ENCODE measurements around the gene OTOGL. TPM values are rescaled to one million over a fixed set of nuclear protein-coding genes. Genes with fewer than 3 reads are reported as not detected.

OTOGL gene, protein sequence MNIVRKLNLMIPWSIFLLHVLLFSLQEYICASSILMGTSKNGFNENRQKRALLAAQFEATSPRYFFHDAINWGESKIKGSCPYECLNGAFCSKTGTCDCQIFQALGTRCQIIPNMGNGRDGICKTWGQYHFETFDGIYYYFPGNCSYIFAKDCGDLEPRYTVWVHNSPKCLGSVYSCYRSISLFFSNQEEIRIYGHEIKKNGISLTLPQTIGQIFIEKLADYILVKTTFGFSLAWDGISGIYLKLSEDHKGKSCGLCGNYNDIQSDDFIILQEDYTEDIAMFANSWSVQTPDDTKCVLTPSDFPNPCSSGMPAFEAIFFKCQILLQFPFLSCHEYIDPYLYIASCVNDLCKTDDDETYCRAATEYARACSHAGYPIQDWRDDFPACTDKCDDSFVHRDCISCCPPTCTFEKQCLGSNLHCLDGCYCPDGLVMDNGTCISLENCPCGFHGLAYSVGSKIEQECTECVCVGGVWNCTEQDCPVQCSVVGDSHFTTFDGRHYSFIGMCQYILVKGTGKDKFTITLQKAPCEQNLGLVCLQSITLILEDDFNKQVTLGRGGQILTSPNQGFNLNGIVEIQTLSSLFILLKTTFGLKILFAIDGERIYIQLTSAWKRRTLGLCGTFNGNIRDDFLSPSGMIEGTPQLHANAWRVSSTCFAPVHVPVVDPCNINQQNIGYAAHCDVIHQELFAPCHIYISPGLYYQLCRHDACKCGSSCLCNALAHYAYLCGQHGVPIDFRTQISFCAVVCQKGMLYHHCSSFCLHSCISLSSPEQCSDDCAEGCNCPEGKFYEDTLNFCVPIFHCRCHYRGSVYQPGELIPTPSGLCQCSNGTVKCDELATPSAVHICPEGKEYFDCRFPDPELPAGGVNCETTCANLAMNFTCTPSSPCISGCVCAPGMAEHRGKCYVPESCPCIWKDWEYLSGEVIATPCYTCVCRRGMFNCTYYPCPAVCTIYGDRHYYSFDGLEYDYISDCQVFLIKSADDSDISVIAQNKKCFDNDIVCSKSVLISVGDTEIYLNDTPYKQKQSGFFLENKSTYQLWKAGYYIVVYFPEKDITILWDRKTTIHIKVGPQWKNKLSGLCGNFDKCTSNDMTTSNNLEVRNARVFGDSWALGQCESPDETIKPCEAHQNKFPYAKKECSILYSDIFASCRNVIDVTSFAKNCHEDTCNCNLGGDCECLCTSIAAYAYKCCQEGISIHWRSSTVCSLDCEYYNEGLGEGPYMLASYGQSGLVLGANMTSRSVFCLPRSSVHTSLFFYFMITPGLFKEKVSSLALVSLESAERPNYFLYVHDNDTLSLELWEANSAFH (N-terminal part only)
- 0.45 to 0.60 TPM (median 0.51 TPM) in 3 replicates for total RNA-seq

GRCh38 chr12:80099259-80099658 is at the start of gene OTOGL:
TSS of gene OTOGL (plus strand) at chr12:80099537. CDS start at chr12:80209432, 109,895 bp downstream.
- H3K36me3 Mint-ChIP-seq = no peaks in the 10 kb centered on the region
- TF ChIP-seq CTCF (IDR thresholded peaks at IDR 0.05; ENCODE audit: unreplicated experiment) = no peak
- no peak for DNase-seq (ENCODE audit: low spot score in 2 of 2, unreplicated experiment in 2 of 2)
- H3K27ac Mint-ChIP-seq = peak within 1 kb of the TSS; percentile 66
- peaks cover 37% of the 10 kb centered on the region for H3K4me1 Mint-ChIP-seq
- H3K27me3 Mint-ChIP-seq (ENCODE audit: low read depth) = no peaks in the 10 kb centered on the region
- no peak within 1 kb of the TSS for H3K4me3 Mint-ChIP-seq
- peaks cover 4% of the 10 kb centered on the region for H3K9me3 Mint-ChIP-seq

DNA sequence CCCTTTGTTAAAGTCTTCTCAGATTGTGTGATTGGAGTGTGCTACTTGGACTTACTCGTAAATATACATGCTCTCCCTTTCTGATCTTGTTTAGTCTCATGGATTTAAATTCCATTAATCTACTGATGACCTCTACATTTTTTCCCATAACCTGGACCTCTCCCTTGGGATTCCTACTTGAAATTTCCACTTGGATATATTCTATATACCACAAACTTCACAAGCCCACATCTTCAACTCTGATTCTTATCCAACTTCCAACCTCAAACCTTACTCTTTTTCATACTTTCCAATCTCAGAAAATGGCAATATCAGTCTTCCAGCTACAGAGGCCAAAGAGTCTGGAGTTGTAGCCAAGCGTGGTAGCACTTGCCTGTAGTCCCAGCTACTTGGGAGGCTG is 49.1 kb upstream of the OTOGL start:
- no peak overlapping the region for H3K27ac Mint-ChIP-seq

GRCh38 chr12:80053051-80053790 is 46.1 kb upstream of the OTOGL start:
- TF ChIP-seq CTCF (IDR thresholded peaks at IDR 0.05; ENCODE audit: unreplicated experiment) = no peak
- Mint-ChIP-seq H3K4me1 (peaks cover 8% of the 10 kb centered on the region), H3K36me3 (no peaks in the 10 kb centered on the region), H3K9me3 (peaks cover 4% of the 10 kb centered on the region), H3K27ac (no peak overlapping the region), H3K4me3 (no peak overlapping the region), H3K27me3 (ENCODE audit: low read depth) (no peaks in the 10 kb centered on the region)
- DNase-seq (ENCODE audit: low spot score in 2 of 2, unreplicated experiment in 2 of 2) = no peak

More for the DNA sequence above, 49.1 kb upstream of the OTOGL start:
- Mint-ChIP-seq H3K9me3 (peaks cover 4% of the 10 kb centered on the region), H3K36me3 (no peaks in the 10 kb centered on the region), H3K4me1 (peaks cover 8% of the 10 kb centered on the region), H3K27me3 (ENCODE audit: low read depth) (no peaks in the 10 kb centered on the region), H3K4me3 (no peak overlapping the region)
- no peak for DNase-seq (ENCODE audit: low spot score in 2 of 2, unreplicated experiment in 2 of 2)
- TF ChIP-seq CTCF (IDR thresholded peaks at IDR 0.05; ENCODE audit: unreplicated experiment) = no peak

- H3K4me3 Mint-ChIP-seq = no peak overlapping the region
- no peak overlapping the region for H3K27ac Mint-ChIP-seq
- DNase-seq (ENCODE audit: low spot score in 2 of 2, unreplicated experiment in 2 of 2) = no peak
- no peak for TF ChIP-seq CTCF (IDR thresholded peaks at IDR 0.05; ENCODE audit: unreplicated experiment)
- H3K36me3 Mint-ChIP-seq = no peaks in the 10 kb centered on the region
- peaks cover 3% of the 10 kb centered on the region for H3K27me3 Mint-ChIP-seq (ENCODE audit: low read depth)
- H3K9me3 Mint-ChIP-seq = no peaks in the 10 kb centered on the region
- H3K4me1 Mint-ChIP-seq = peaks cover 8% of the 10 kb centered on the region
Measured at GRCh38 chr12:80056232-80056631, 43.1 kb upstream of the OTOGL start.

DNA sequence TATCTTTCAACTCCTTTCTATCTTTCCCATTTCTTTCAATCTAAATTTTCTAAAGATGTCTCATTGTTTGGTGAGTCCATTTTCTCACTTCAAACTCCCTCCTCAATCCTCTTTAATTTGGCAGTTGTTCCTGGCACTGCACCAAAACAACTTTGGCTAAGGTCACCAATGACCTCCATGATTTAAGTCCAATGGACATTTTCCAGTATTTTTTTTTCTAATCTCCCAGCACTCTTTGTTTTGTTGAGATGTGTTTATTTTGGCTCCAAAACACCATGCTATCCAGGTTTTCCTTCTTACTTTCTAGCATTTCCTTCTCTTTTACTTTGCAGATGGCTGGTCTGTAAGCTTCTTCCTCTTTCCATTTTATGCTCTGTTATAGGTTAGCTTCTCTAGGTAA is 42.5 kb upstream of the OTOGL start:
- Mint-ChIP-seq H3K27me3 (ENCODE audit: low read depth) (peaks cover 4% of the 10 kb centered on the region), H3K27ac (no peak overlapping the region), H3K36me3 (no peaks in the 10 kb centered on the region), H3K4me3 (no peak overlapping the region), H3K4me1 (peaks cover 8% of the 10 kb centered on the region), H3K9me3 (no peaks in the 10 kb centered on the region)
- no peak for TF ChIP-seq CTCF (IDR thresholded peaks at IDR 0.05; ENCODE audit: unreplicated experiment)
- no peak for DNase-seq (ENCODE audit: low spot score in 2 of 2, unreplicated experiment in 2 of 2)

Data from mesothelial cell of epicardium (in vitro differentiated cells).